HG03103 (cell line): ENCODE measurements around the gene ARMH1.
"Not testable (repeated sequence)": the region's sequence is repeated elsewhere in the genome, so short reads cannot be mapped to it uniquely, and the experiment has no call there.

Experiments
- ATAC-seq: cut with Tn5 transposase; IDR thresholded peaks from one replicate; pipeline ENCODE4 v1.9.1; 2021; ENCODE audit warnings: low read depth; ENCODE audit not compliant: unreplicated experiment

Gene ARMH1

DNA sequence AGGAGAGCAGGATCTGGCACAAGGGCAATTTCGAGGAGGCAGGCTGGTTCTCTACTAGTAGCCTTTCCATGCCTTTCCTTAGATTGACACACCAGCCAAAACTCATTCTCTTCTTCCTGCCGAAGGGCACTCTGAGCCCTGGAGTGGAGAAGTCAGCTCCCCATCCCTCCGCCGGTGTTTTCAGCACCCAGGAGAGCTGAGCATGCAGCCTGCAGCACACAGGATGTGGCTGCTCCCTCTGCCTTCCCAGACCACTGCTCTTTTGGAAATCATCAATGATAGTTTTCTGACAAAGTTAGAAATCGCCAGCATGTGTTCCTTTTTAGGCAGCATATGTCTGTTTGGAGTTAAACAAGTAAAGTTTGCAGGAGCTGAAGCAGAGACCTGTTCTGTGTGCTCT lies 44.8 kb downstream of the ARMH1 start:
- ATAC-seq: no peak

GRCh38 chr1:44720281-44720680 lies 45.8 kb downstream of the ARMH1 start:
- ATAC-seq: no peak

GRCh38 chr1:44721485-44722361 lies 47.2 kb downstream of the ARMH1 start:
- peak; percentile 55 for ATAC-seq

GRCh38 chr1:44723064-44723463 lies 48.5 kb downstream of the ARMH1 start:
- no peak for ATAC-seq

- no peak for ATAC-seq
Measured at GRCh38 chr1:44723496-44724295, 49.2 kb downstream of the ARMH1 start.

DNA sequence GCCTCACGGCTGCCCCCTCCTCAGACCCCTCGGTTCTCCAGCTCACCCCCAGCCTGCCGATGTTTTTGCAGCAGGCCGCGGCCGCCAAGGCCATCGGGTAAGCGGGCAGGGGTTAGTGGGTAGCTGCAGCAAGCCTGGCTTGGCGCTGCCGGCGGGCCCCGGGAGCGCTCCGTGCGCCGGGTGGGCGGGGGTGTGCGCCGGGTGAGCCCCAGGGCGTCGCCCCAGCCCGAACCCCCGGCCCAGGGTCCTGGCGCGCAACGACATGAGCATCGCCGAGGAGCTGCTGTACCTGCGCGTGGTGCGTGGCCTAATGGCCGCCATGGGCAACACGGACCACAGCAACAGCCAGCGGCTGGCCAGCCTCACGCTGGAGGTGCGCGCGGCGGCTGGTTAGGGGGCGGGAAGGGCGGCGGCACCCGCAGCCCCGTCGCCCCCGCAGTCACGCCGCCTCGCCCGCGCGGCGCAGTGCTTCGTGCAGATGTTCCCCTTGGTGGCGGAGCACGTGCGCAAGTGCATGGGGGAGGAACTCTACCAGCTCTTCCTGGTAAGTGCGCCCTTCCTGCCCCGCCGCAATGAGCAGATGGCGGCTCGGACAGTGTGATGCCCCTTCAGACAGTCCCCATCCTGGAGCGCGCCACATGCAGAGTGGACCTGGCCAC lies 49.9 kb downstream of the ARMH1 start:
- no peak for ATAC-seq

GRCh38 chr1:44724955-44725698 lies 50.6 kb downstream of the ARMH1 start:
- no peak for ATAC-seq

GRCh38 chr1:44730741-44731512 lies 56.4 kb downstream of the ARMH1 start, which contains the start of gene RNU5D-1:
TSS of gene RNU5D-1 (minus strand) at chr1:44731170.
- ATAC-seq: peak; percentile 49

- ATAC-seq: no peak
Measured at GRCh38 chr1:44733365-44733764, 58.9 kb downstream of the ARMH1 start.

DNA sequence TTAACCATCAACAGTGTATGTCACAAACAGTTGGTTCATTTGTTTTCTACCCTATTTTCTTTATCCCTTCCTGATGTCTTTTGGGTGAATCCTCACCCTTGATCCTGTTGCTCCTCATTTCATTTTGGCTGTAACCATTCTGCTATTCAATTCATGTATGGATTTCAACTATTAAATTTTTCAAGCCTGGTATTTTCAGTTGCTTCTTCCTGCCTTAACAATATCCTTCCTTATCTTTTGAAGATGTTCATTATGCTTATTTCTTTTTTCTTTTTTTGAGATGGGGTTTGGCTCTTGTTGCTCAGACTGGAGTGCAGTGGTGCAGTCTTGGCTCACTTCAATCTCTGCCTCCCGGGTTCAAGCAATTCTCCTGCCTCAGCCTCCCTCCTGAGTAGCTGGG lies 59.3 kb downstream of the ARMH1 start:
- ATAC-seq: no peak

GRCh38 chr1:44735992-44736391 lies 61.5 kb downstream of the ARMH1 start:
- no peak for ATAC-seq

GRCh38 chr1:44738953-44739306 lies 64.4 kb downstream of the ARMH1 start:
- ATAC-seq: not testable (repeated sequence)

GRCh38 chr1:44739307-44740178 lies 65.0 kb downstream of the ARMH1 start, which contains the start of gene KIF2C:
TSS of gene KIF2C (plus strand) at chr1:44739837. CDS start at chr1:44739933, 96 bp downstream.
- peak; percentile 96 for ATAC-seq

GRCh38 chr1:44740179-44740617 lies 65.7 kb downstream of the ARMH1 start:
- ATAC-seq: no peak

GRCh38 chr1:44743211-44743610 lies 68.7 kb downstream of the ARMH1 start:
- ATAC-seq: no peak

DNA sequence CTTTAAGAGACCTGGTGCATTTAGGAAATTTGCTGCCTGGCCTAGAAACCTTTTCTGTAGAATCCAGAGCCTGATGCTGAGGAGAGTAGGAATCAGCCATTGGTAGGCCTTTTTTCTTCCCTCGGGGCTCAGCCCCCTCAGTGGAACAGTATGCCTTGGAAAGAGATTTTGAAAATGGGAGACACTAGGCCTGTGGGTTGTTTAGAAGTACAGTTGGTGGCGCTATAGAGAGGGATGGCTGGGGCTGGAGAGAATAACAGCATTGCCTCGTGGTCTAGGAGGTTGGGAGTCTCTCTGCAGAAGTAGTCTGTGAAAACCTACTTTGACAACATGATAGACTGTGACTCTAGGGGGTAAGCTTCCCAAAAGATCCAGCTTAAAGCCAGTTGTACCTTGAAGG lies 73.4 kb downstream of the ARMH1 start:
- ATAC-seq: no peak

- ATAC-seq: no peak
Measured at GRCh38 chr1:44757420-44757819, 82.9 kb downstream of the ARMH1 start.

DNA sequence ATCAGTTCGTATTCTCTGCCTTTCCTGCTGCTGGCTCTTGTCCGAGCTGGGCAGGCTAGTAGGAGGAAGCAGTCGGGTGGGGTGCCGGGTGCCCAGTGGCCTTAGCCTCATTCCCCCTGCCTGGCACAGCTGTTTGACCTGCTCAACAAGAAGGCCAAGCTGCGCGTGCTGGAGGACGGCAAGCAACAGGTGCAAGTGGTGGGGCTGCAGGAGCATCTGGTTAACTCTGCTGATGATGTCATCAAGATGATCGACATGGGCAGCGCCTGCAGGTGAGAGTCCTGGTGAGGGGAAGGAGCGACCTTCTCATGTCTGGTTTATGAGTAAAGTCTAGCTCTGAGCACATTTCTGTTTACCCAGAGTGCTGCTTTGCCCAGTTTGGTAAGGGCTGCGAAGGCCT lies 84.6 kb downstream of the ARMH1 start:
- no peak for ATAC-seq

DNA sequence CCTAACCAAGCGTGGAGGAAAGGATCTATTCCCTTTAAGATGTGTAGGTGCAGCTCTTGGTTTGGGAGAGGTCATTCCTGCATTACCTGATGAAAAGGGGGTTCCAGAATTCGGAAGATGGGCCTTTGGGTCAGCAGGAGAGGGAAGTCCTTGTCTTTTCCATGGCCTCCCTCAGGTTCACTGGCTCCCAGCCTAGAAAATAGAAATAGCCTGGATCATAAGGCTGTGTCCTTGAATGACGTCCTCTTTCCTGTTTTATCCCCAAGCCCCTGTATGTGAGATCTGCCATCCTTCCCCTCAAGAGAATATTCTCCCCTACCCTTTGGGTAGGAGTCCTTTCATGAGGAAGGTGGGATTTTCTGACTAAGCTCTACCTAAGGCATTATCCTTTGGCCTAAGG lies 86.4 kb downstream of the ARMH1 start:
- no peak for ATAC-seq
